Mammary epithelial cell (primary cell): ENCODE measurements around the gene BRCA2.

Source experiments
- EZH2 ChIP-seq: IDR thresholded peaks from 2 replicates; pipeline ENCODE4 v1.6.1; 2012; ENCODE audit warnings: low read length, inconsistent platforms, borderline replicate concordance
- TF ChIP-seq, protein P1 (sequence below), 2 donors: IDR thresholded peaks in 1 of 2; conservative IDR thresholded peaks in 1 of 2; 2 replicates each; pipeline ENCODE4 v1.5.1; 2011 to 2012; ENCODE audit warnings: inconsistent platforms in 2 of 2, low read length in 2 of 2, mild to moderate bottlenecking in 2 of 2, control low read depth in 1 of 2, low read depth in 1 of 2; ENCODE audit not compliant: insufficient read depth in 1 of 2; ENCODE audit errors: extremely low read depth in 1 of 2

DNA sequence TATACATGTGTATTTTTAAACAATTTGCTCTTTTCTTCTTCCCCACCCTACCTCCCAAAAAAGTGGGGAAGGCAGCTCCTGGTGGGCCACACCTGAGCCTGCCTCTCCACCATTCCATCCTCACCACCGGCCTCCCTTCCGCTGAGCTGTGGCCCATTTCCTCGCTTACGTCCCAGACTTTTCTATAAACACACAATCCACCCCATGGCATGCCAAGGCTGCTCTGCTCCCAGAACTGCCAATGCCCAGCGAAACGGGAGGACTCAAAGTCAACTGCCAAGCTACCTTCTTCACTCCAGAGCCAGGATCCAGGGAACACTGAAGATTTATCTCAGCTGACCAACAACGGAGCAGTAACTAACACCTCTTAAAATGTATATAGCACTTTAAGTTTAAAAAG is 109.8 kb downstream of the BRCA2 start:
- TF ChIP-seq, protein P1, sequence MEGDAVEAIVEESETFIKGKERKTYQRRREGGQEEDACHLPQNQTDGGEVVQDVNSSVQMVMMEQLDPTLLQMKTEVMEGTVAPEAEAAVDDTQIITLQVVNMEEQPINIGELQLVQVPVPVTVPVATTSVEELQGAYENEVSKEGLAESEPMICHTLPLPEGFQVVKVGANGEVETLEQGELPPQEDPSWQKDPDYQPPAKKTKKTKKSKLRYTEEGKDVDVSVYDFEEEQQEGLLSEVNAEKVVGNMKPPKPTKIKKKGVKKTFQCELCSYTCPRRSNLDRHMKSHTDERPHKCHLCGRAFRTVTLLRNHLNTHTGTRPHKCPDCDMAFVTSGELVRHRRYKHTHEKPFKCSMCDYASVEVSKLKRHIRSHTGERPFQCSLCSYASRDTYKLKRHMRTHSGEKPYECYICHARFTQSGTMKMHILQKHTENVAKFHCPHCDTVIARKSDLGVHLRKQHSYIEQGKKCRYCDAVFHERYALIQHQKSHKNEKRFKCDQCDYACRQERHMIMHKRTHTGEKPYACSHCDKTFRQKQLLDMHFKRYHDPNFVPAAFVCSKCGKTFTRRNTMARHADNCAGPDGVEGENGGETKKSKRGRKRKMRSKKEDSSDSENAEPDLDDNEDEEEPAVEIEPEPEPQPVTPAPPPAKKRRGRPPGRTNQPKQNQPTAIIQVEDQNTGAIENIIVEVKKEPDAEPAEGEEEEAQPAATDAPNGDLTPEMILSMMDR (conservative IDR thresholded peaks at IDR 0.05 in 1 of 2, IDR thresholded peaks at IDR 0.05 in 1 of 2; ENCODE audit: extremely low read depth in 1 of 2, insufficient read depth in 1 of 2, low read depth in 1 of 2, low read length in 2 of 2): no peak
- TF ChIP-seq EZH2: no peak
